Effector memory CD4-positive, alpha-beta T cell (primary cell): ENCODE results near the gene SPOP.
"Not testable (repeated sequence)": the region's sequence is repeated elsewhere in the genome, so short reads cannot be mapped to it uniquely, and the experiment has no call there.

Source experiments
- DNase-seq, 3 donors: peaks; one replicate each; pipeline ENCODE4 v3.0.0-alpha.2; 2020
- H3K27ac ChIP-seq: 2 replicates; pipeline ENCODE4 v1.7.0; 2013; ENCODE audit warnings: mild to moderate bottlenecking, low read length, moderate library complexity; ENCODE audit not compliant: insufficient read depth, poor library complexity, severe bottlenecking
- H3K27me3 ChIP-seq: replicated peaks from 2 replicates; pipeline ENCODE4 v1.7.0; 2013; ENCODE audit warnings: mild to moderate bottlenecking, low read length; ENCODE audit not compliant: insufficient read depth, control insufficient read depth, poor library complexity, severe bottlenecking
- H3K36me3 ChIP-seq: 2 replicates; pipeline ENCODE4 v1.7.0; 2013; ENCODE audit warnings: mild to moderate bottlenecking, low read length, moderate library complexity; ENCODE audit not compliant: control insufficient read depth, insufficient read depth
- H3K4me1 ChIP-seq: 2 replicates; pipeline ENCODE4 v1.7.0; 2013; ENCODE audit warnings: low read length, mild to moderate bottlenecking; ENCODE audit not compliant: control insufficient read depth, insufficient read depth, poor library complexity, severe bottlenecking
- H3K4me3 ChIP-seq: 2 replicates; pipeline ENCODE4 v1.7.0; 2013; ENCODE audit warnings: low read length, low read depth, mild to moderate bottlenecking; ENCODE audit not compliant: insufficient read depth, poor library complexity, severe bottlenecking
- H3K9me3 ChIP-seq: 2 replicates; pipeline ENCODE4 v1.7.0; 2013; ENCODE audit warnings: mild to moderate bottlenecking, low read length, moderate library complexity; ENCODE audit not compliant: control insufficient read depth

Gene SPOP

GRCh38 chr17:49681106-49681979, 3.4 kb upstream of the SPOP start:
- no peaks in the 10 kb centered on the region for H3K27me3 ChIP-seq
- H3K27ac ChIP-seq: no peak overlapping the region
- peaks cover 10% of the 10 kb centered on the region for H3K4me1 ChIP-seq
- H3K4me3 ChIP-seq: no peak overlapping the region
- no peaks in the 10 kb centered on the region for H3K9me3 ChIP-seq
- H3K36me3 ChIP-seq: no peaks in the 10 kb centered on the region
- no peak for DNase-seq

GRCh38 chr17:49680314-49680713, 2.4 kb upstream of the SPOP start:
- H3K9me3 ChIP-seq: no peaks in the 10 kb centered on the region
- no peak overlapping the region for H3K4me3 ChIP-seq
- H3K4me1 ChIP-seq: peaks cover 16% of the 10 kb centered on the region
- no peaks in the 10 kb centered on the region for H3K36me3 ChIP-seq
- DNase-seq: no peak
- H3K27me3 ChIP-seq: no peaks in the 10 kb centered on the region
- no peak overlapping the region for H3K27ac ChIP-seq

- peaks cover 30% of the 10 kb centered on the region for H3K4me1 ChIP-seq
- H3K27ac ChIP-seq: peak overlapping the region; percentile 98
- peak overlapping the region; percentile 60 for H3K4me3 ChIP-seq
- H3K9me3 ChIP-seq: no peaks in the 10 kb centered on the region
- H3K36me3 ChIP-seq: peaks cover 7% of the 10 kb centered on the region
- no peaks in the 10 kb centered on the region for H3K27me3 ChIP-seq
- peak; percentile 88 to 96 (median 95) for DNase-seq
Measured at GRCh38 chr17:49677134-49677932, 564 bp downstream of the SPOP start.

- Histone ChIP-seq H3K27me3 (no peaks in the 10 kb centered on the region), H3K4me3 (peak overlapping the region; percentile 60), H3K27ac (peak overlapping the region; percentile 98), H3K4me1 (peaks cover 30% of the 10 kb centered on the region), H3K9me3 (no peaks in the 10 kb centered on the region), H3K36me3 (peaks cover 7% of the 10 kb centered on the region)
- peak in 1 of 3 donors; percentile 30 for DNase-seq
Measured at GRCh38 chr17:49676276-49676868, 1.5 kb downstream of the SPOP start.

- Histone ChIP-seq H3K27ac (peak overlapping the region; percentile 18), H3K9me3 (no peaks in the 10 kb centered on the region), H3K27me3 (no peaks in the 10 kb centered on the region), H3K4me1 (peaks cover 30% of the 10 kb centered on the region), H3K36me3 (peaks cover 7% of the 10 kb centered on the region), H3K4me3 (no peak overlapping the region)
- no peak for DNase-seq
Measured at GRCh38 chr17:49674507-49674906, 3.4 kb downstream of the SPOP start.

- H3K36me3 ChIP-seq, H3K27me3 ChIP-seq, H3K27ac ChIP-seq, DNase-seq, H3K4me3 ChIP-seq, H3K9me3 ChIP-seq: not testable (repeated sequence)
- peaks cover 30% of the 10 kb centered on the region for H3K4me1 ChIP-seq
Measured at GRCh38 chr17:49673679-49674078, 4.2 kb downstream of the SPOP start.

- Histone ChIP-seq H3K27ac (peak overlapping the region; percentile 18), H3K4me1 (peaks cover 17% of the 10 kb centered on the region), H3K4me3 (no peak overlapping the region), H3K27me3 (no peaks in the 10 kb centered on the region), H3K9me3 (no peaks in the 10 kb centered on the region), H3K36me3 (peaks cover 7% of the 10 kb centered on the region)
- no peak for DNase-seq
Measured at GRCh38 chr17:49670641-49671040, 7.3 kb downstream of the SPOP start.

GRCh38 chr17:49670002-49670401, 7.9 kb downstream of the SPOP start:
- H3K4me1 ChIP-seq: peaks cover 12% of the 10 kb centered on the region
- H3K36me3 ChIP-seq: peaks cover 5% of the 10 kb centered on the region

GRCh38 chr17:49667854-49668253, 10.0 kb downstream of the SPOP start:
- H3K4me1 ChIP-seq: peaks cover 2% of the 10 kb centered on the region
- no peaks in the 10 kb centered on the region for H3K27me3 ChIP-seq
- no peak overlapping the region for H3K27ac ChIP-seq
- no peak for DNase-seq
- H3K4me3 ChIP-seq: no peak overlapping the region
- H3K9me3 ChIP-seq: no peaks in the 10 kb centered on the region
- H3K36me3 ChIP-seq: no peaks in the 10 kb centered on the region

More at GRCh38 chr17:49670002-49670401, 7.9 kb downstream of the SPOP start:
- Histone ChIP-seq H3K4me3 (no peak overlapping the region), H3K27ac (no peak overlapping the region), H3K27me3 (no peaks in the 10 kb centered on the region), H3K9me3 (no peaks in the 10 kb centered on the region)
- DNase-seq: no peak
